GM12878 (cell line): ENCODE data around the gene MEX3C.

ENCODE experiments used
- EZH2 ChIP-seq: IDR thresholded peaks from 2 replicates; pipeline ENCODE4 v1.6.1; 2012; ENCODE audit warnings: low read depth, mild to moderate bottlenecking, control low read depth, inconsistent platforms, low read length, borderline replicate concordance; ENCODE audit not compliant: control insufficient read depth
- POLR2A ChIP-seq: IDR thresholded peaks from 2 replicates; pipeline ENCODE4 v1.6.1; 2011; ENCODE audit warnings: low read depth, mild to moderate bottlenecking, low read length

- TF ChIP-seq POLR2A (no peak), EZH2 (no peak)
These were observed 34.9 kb downstream of the MEX3C start for GRCh38 chr18:51162617-51163016.
